Psoas muscle (tissue), 8 donors: ENCODE measurements around the gene MTFMT. TPM values are rescaled to one million over a fixed set of nuclear protein-coding genes. Genes with fewer than 3 reads are reported as not detected.
A peak's percentile ranks its signal among the peaks of the same experiment; 100 is the strongest.

Experiments
- ATAC-seq, 4 donors: fragments of 200-7000 bp; cut with Tn5 transposase; one replicate each; pipeline ENCODE4 v1.9.1; 2020; ENCODE audit warnings: moderate library complexity in 3 of 4, mild to moderate bottlenecking in 2 of 4
- DNase-seq, 2 donors: peaks; one replicate each; pipeline ENCODE4 v3.0.0-alpha.2; 2020
- H3K27ac ChIP-seq: fragments of 200-600 bp; one replicate; pipeline ENCODE4 v1.8.0; 2022
- H3K27me3 ChIP-seq, 3 donors: fragments of 200-600 bp in 1 of 3; one replicate each; pipeline versions ENCODE4 v1.6.1 to v1.8.0; 2013 to 2022; ENCODE audit warnings: low read length in 2 of 3, mild to moderate bottlenecking in 2 of 3, moderate library complexity in 1 of 3; ENCODE audit not compliant: insufficient read depth in 3 of 3
- H3K36me3 ChIP-seq, 2 donors: fragments of 200-600 bp in 1 of 2; one replicate each; pipeline versions ENCODE4 v1.6.1 to v1.8.0; 2013 to 2022; ENCODE audit warnings: low read depth in 1 of 2, mild to moderate bottlenecking in 1 of 2, moderate library complexity in 1 of 2; ENCODE audit not compliant: insufficient read depth in 1 of 2
- H3K4me1 ChIP-seq: fragments of 200-600 bp; one replicate; pipeline ENCODE4 v1.8.0; 2022
- H3K4me3 ChIP-seq: fragments of 200-600 bp; one replicate; pipeline ENCODE4 v1.8.0; 2022; ENCODE audit warnings: mild to moderate bottlenecking
- H3K9me3 ChIP-seq: fragments of 200-600 bp; one replicate; pipeline ENCODE4 v1.8.0; 2022
- CTCF ChIP-seq: fragments of 200-600 bp; IDR thresholded peaks from one replicate; pipeline ENCODE4 v1.8.0; 2022; ENCODE audit warnings: antibody characterized with exemption
- WGBS, 3 donors: extraction: QIAGEN DNeasy Blood & Tissue Kit; methylation state at CpG; one replicate each; pipeline versions ENCODE4 v1.1.6 to v1.1.7; 2013; 5-methylcytosine and 5-hydroxymethylcytosine counted together
- intact Hi-C, 2 donors: fragments of 100-400 bp; cut with DNase I; formaldehyde crosslinking; loops; one replicate each; pipeline versions ENCODE4 v1.11.0 to v1.14.2; 2022
- polyA plus RNA-seq, 3 donors: library from polyadenylated mRNA; stranded (reverse); fragments of 200-250 nt; gene quantifications; one replicate each; pipeline ENCODE4 v1.2.3, GENCODE V29; 2013
- total RNA-seq, 4 donors: library from RNA; stranded (reverse); fragmentation: NEBNext Ultra II Directional in 2 of 4; extraction: Animal tissue kit (Norgen Biotek cat#: 25700) in 2 of 4; gene quantifications; one replicate each; pipeline versions ENCODE4 v1.2.1 to v1.2.4, GENCODE V29; 2021 to 2023
- donor health status: healthy with polysubstance abuse.
- donor health status: DM: no; HTN: no; CAD: no; lungs with moderate emphysema.
- donor health status: Bipolar disorder and iron deficiency.
- donor health status: healthy.
- donor health status: DM: yes; HTN: yes; CAD: no.
- donor health status: DM: no; HTN: no; CAD: no.
- donor health status: DM: no; HTN: no; CAD: no.
- donor health status: DM: yes; HTN: yes; CAD: no.

Gene MTFMT
- total and polyA plus RNA-seq, 7 donors, result 9.4 to 18.1 (median 14.0) TPM

GRCh38 chr15:64987136-64987535 is 42.3 kb downstream of the MTFMT start:
- no peak for TF ChIP-seq CTCF
- Histone ChIP-seq H3K9me3 (no peaks in the 10 kb centered on the region), H3K4me1 (peaks cover 13% of the 10 kb centered on the region), H3K27ac (no peak overlapping the region), H3K27me3 (no peaks in the 10 kb centered on the region), H3K36me3 (peaks cover 0 to 21% of the 10 kb centered on the region in 2 donors), H3K4me3 (no peak overlapping the region)
- ATAC-seq (no peak), DNase-seq (no peak)
- WGBS, 3 donors, result 24 to 44% (median 28%) methylated on average over 3 of the region's 3 CpGs
- intact Hi-C loops, result no loop called here

- Histone ChIP-seq H3K36me3 (peaks cover 0 to 33% of the 10 kb centered on the region in 2 donors), H3K27ac (peak overlapping the region; percentile 49), H3K27me3 (no peaks in the 10 kb centered on the region), H3K4me3 (no peak overlapping the region), H3K4me1 (peaks cover 11% of the 10 kb centered on the region), H3K9me3 (no peaks in the 10 kb centered on the region)
- no peak for DNase-seq
- intact Hi-C loops, result no loop called here
- no peak for TF ChIP-seq CTCF
- WGBS, 3 donors, result 25 to 39% (median 33%) methylated on average over 9 of the region's 9 CpGs
- ATAC-seq, result no peak
Observed at GRCh38 chr15:64985366-64986033, 43.9 kb downstream of the MTFMT start.

- H3K4me3 ChIP-seq, result no peak overlapping the region
- no peaks in the 10 kb centered on the region for H3K9me3 ChIP-seq
- peaks cover 0 to 57% of the 10 kb centered on the region in 2 donors for H3K36me3 ChIP-seq
- no peak for TF ChIP-seq CTCF
- H3K27me3 ChIP-seq, result no peaks in the 10 kb centered on the region
- H3K4me1 ChIP-seq, result no peaks in the 10 kb centered on the region
- no peak overlapping the region for H3K27ac ChIP-seq
- DNase-seq (no peak), ATAC-seq (no peak)
- 81 to 90% (median 88%) methylated on average over 1 of the region's 1 CpG for WGBS, 3 donors
- intact Hi-C loops, result no loop called here
Observed at GRCh38 chr15:64982472-64982871, 47.0 kb downstream of the MTFMT start.

GRCh38 chr15:64981812-64982431 is 47.5 kb downstream of the MTFMT start:
- intact Hi-C loops, result no loop called here
- Histone ChIP-seq H3K36me3 (peaks cover 0 to 60% of the 10 kb centered on the region in 2 donors), H3K4me1 (no peaks in the 10 kb centered on the region), H3K4me3 (peak overlapping the region; percentile 1), H3K27me3 (no peaks in the 10 kb centered on the region), H3K9me3 (no peaks in the 10 kb centered on the region), H3K27ac (no peak overlapping the region)
- no peak for TF ChIP-seq CTCF
- DNase-seq (no peak), ATAC-seq (no peak)
- WGBS, 3 donors, result 78 to 85% (median 83%) methylated on average over 6 of the region's 6 CpGs
